ENCODE results near the gene TMEM229B.

The TMEM229B gene

DNA sequence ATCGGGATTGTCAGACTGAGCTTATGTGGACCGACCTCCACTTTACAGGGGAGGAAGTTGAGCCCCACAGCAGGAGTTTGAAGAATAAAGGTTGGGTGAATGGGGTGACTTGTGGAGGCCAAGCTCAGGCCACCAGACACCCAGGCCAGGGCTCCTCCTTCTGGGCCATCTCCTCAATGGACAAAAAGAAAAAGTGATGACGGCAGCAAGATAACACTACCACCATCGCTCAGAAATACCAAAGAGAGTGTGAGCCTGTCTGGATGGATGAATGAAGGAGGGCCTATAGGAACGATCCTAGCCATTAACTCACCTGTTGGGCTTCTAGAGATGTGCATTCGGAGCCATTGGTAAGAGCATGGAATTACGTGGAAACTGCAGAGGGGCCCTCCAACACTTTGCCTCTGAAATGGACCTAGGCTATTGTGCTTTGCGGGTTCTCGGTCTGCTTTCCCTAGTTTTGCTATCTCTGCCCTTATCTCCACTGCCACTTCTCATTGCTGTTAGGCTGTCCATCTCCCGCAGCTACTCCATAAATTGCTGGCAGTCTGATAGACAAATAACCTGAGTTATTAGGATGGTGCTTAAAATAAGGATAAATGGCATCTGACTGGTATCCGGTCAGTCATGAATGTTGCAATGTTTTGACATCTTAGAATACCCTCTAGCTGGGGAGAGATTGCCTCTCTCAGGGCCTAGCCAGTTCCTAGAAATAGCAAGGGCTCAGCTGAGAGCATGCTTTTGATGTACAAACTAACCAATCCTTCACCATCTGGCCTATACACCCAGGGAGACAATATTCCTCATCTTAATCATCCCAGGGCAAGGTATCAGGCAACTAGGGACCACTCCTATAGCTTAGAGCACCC, 66.9 kb downstream of the TMEM229B start:
- Mint-ChIP-seq H3K36me3 (ENCODE audit: insufficient read depth) (peaks cover 2% of the 10 kb centered on the region), H3K27ac (ENCODE audit: low read depth) (no peak overlapping the region), H3K27me3 (peaks cover 22% of the 10 kb centered on the region), H3K4me1 (no peaks in the 10 kb centered on the region), H3K4me3 (no peak overlapping the region), H3K9me3 (no peaks in the 10 kb centered on the region)
- ATAC-seq (replicated peaks; ENCODE audit: extremely low read depth, poor library complexity, severe bottlenecking) (no peak), DNase-seq (ENCODE audit: low spot score in 2 of 2) (no peak)

All from central memory CD8-positive, alpha-beta T cell (primary cell).